Heart right ventricle (tissue), 16 donors: ENCODE data around the gene SAFB2. TPM values are rescaled to one million over a fixed set of nuclear protein-coding genes. Genes with fewer than 3 reads are reported as not detected.

Source experiments
- ATAC-seq, 8 donors: fragments of 200-7000 bp; cut with Tn5 transposase; one replicate each; pipeline ENCODE4 v1.9.1; 2020; ENCODE audit warnings: mild to moderate bottlenecking in 8 of 8, moderate library complexity in 8 of 8, moderate number of reproducible peaks in 1 of 8
- DNase-seq, 2 donors: peaks; one replicate each; pipeline ENCODE4 v3.0.0-alpha.2; 2020
- H3K27ac ChIP-seq, 10 donors: fragments of 200-600 bp; sonication (generic) in 2 of 10; one replicate each; pipeline versions ENCODE4 v1.5.0 to v1.8.0; 2020 to 2022; ENCODE audit warnings: mild to moderate bottlenecking in 3 of 10
- H3K27me3 ChIP-seq, 7 donors: fragments of 200-600 bp; one replicate each; pipeline ENCODE4 v1.8.0; 2021 to 2022; ENCODE audit warnings: mild to moderate bottlenecking in 2 of 7
- H3K36me3 ChIP-seq, 9 donors: fragments of 200-600 bp; sonication (generic) in 1 of 9; one replicate each; pipeline versions ENCODE4 v1.5.0 to v1.8.0; 2020 to 2022; ENCODE audit warnings: mild to moderate bottlenecking in 2 of 9
- H3K4me1 ChIP-seq, 9 donors: fragments of 200-600 bp; sonication (generic) in 1 of 9; one replicate each; pipeline versions ENCODE4 v1.5.0 to v1.8.0; 2020 to 2022; ENCODE audit warnings: mild to moderate bottlenecking in 4 of 9
- H3K4me3 ChIP-seq, 10 donors: fragments of 200-600 bp; sonication (generic) in 2 of 10; one replicate each; pipeline versions ENCODE4 v1.5.0 to v1.8.0; 2020 to 2022; ENCODE audit warnings: mild to moderate bottlenecking in 7 of 10, moderate library complexity in 2 of 10
- H3K9me3 ChIP-seq, 11 donors: fragments of 200-600 bp in 10 of 11; sonication (generic) in 2 of 11; one replicate each; pipeline versions ENCODE4 v1.5.0 to v1.8.0; 2013 to 2022; ENCODE audit warnings: mild to moderate bottlenecking in 2 of 11, control low read depth in 1 of 11, moderate library complexity in 1 of 11
- WGBS, 2 donors: extraction: QIAGEN DNeasy Blood & Tissue Kit; methylation state at CpG; one replicate each; pipeline ENCODE4 v1.1.7; 2013; ENCODE audit warnings: inconsistent platforms in 1 of 2; 5-methylcytosine and 5-hydroxymethylcytosine counted together
- intact Hi-C, 10 donors: fragments of 100-400 bp; cut with DNase I; formaldehyde crosslinking; loops; one replicate each; pipeline versions ENCODE4 v1.11.1 to v1.14.2; 2022
- polyA plus RNA-seq, 2 donors: library from polyadenylated mRNA; stranded (reverse); fragments of 200-250 nt; gene quantifications; one replicate each; pipeline ENCODE4 v1.2.3, GENCODE V29; 2013
- total RNA-seq, 10 donors: library from RNA; stranded (reverse); fragmentation: NEBNext Ultra II Directional in 3 of 10; extraction: Animal tissue kit (Norgen Biotek cat#: 25700) in 3 of 10; gene quantifications; one replicate each; pipeline versions ENCODE4 v1.2.1 to v1.2.4, GENCODE V29; 2021 to 2023
- TF ChIP-seq, protein P1 (sequence below), 9 donors: fragments of 200-600 bp; sonication (generic) in 2 of 9; IDR thresholded peaks; one replicate each; pipeline versions ENCODE4 v1.5.0 to v1.8.0; 2021 to 2022; ENCODE audit warnings: antibody characterized with exemption in 9 of 9, mild to moderate bottlenecking in 5 of 9, moderate library complexity in 1 of 9
- donor health status: Arrhythmogenic right ventricular cardiomyopathy.
- donor health status: ischemic (EF 13 %, LVEDD 7.1; RV severe dilation, severe dysfunction).
- donor health status: healthy with polysubstance abuse.
- donor health status: DM: no; HTN: yes; CAD: no.
- donor health status: DM: no; HTN: no; CAD: no.
- donor health status: ischemic (EF 25% LVEDD 6.9; RV normal size, moderate dysfunction).
- donor health status: ischemic (EF 25% LVEDD 5.7; RV mildly dilated, moderate dysfunction).
- donor health status: healthy.
- donor health status: DM: yes; HTN: yes; CAD: no.
- donor health status: Ischemic cardiomyopathy.
- donor health status: ischemic (EF 35%, LVEDD 5.7; RV mildly dilated, moderate dysfunction).
- donor health status: nonischemic (EF 11% LVEDD 7.7; RV severe dilation, severe dysfunction).
- donor health status: DM: yes; HTN: yes; CAD: no.
- donor health status: PGD.
- donor health status: ischemic (EF 29% LVEDD 5.4; RV normal size, mild dysfunction).
- donor health status: nonischemic (EF 23%, LVEDD 6.1; RV moderate dilation, normal function).

Gene SAFB2
- total and polyA plus RNA-seq, 12 donors: 30.8 to 80.3 (median 45.9) TPM

DNA sequence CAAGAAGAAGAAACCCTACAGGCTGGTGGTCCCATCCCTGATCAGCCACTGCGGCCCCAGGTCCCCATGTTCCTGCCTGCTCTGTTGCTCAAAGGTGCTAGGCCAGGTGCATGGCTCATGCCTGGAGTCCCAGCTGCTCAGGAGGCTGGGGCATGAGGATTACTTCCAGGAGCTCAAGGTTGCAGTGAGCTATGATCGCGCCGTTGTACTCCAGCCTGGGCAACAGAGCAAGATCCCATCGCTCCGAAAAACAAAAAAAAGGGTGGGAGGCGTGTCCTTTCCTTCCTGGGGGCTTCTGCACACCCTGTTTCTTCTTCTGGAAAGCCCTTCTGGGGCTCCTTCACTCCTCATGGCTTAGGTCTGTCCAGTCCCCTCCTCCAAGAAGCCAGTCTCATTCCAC is 42.9 kb downstream of the SAFB2 start:
- no peak overlapping the region for H3K4me3 ChIP-seq
- no peaks in the 10 kb centered on the region for H3K27me3 ChIP-seq
- ATAC-seq (no peak), DNase-seq (no peak)
- TF ChIP-seq, protein P1, sequence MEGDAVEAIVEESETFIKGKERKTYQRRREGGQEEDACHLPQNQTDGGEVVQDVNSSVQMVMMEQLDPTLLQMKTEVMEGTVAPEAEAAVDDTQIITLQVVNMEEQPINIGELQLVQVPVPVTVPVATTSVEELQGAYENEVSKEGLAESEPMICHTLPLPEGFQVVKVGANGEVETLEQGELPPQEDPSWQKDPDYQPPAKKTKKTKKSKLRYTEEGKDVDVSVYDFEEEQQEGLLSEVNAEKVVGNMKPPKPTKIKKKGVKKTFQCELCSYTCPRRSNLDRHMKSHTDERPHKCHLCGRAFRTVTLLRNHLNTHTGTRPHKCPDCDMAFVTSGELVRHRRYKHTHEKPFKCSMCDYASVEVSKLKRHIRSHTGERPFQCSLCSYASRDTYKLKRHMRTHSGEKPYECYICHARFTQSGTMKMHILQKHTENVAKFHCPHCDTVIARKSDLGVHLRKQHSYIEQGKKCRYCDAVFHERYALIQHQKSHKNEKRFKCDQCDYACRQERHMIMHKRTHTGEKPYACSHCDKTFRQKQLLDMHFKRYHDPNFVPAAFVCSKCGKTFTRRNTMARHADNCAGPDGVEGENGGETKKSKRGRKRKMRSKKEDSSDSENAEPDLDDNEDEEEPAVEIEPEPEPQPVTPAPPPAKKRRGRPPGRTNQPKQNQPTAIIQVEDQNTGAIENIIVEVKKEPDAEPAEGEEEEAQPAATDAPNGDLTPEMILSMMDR (IDR thresholded peaks at IDR 0.05): no peak
- H3K9me3 ChIP-seq: peaks cover 0 to 5% (median 0%) of the 10 kb centered on the region in 11 donors
- peaks cover 0 to 4% (median 0%) of the 10 kb centered on the region in 9 donors for H3K4me1 ChIP-seq
- intact Hi-C loops: loop anchor here (5.0 to 10.0 kb wide), 2 partner anchors 532 to 535 kb away; no protein-coding TSS in a partner anchor
- H3K27ac ChIP-seq: no peak overlapping the region
- H3K36me3 ChIP-seq: peaks cover 0 to 40% (median 9%) of the 10 kb centered on the region in 9 donors
- WGBS, 2 donors: 95% methylated on average over 7 of the region's 7 CpGs

DNA sequence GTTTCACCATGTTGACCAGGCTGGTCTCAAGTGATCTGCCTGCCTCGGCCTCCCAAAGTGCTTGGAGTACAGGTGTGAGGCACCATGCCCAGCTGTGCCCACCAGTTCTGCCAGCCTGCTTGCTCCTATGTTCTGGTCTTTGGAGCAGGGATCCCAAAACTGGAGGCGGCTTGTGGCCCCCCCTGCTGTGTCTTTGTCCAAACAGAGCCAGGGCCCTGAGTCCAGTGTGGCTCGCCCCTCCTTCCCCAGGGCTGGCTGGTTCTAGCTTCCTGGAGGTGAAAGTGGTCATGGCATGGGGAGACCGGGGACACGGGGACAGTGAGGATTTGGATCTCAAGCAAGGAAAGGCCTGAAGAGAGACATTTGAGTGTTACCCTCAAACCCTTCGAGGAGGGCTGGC is 43.3 kb downstream of the SAFB2 start:
- ATAC-seq (no peak), DNase-seq (no peak)
- Histone ChIP-seq H3K27me3 (no peaks in the 10 kb centered on the region), H3K27ac (no peak overlapping the region), H3K4me3 (no peak overlapping the region), H3K36me3 (peaks cover 0 to 36% (median 9%) of the 10 kb centered on the region in 9 donors), H3K9me3 (peaks cover 0 to 5% (median 0%) of the 10 kb centered on the region in 11 donors), H3K4me1 (peaks cover 0 to 4% (median 0%) of the 10 kb centered on the region in 9 donors)
- TF ChIP-seq, protein P1 (IDR thresholded peaks at IDR 0.05): no peak
- intact Hi-C loops: loop anchor here (5.0 to 10.0 kb wide), 2 partner anchors 532 to 534 kb away; no protein-coding TSS in a partner anchor
- WGBS, 2 donors: 93% methylated on average over 6 of the region's 6 CpGs

DNA sequence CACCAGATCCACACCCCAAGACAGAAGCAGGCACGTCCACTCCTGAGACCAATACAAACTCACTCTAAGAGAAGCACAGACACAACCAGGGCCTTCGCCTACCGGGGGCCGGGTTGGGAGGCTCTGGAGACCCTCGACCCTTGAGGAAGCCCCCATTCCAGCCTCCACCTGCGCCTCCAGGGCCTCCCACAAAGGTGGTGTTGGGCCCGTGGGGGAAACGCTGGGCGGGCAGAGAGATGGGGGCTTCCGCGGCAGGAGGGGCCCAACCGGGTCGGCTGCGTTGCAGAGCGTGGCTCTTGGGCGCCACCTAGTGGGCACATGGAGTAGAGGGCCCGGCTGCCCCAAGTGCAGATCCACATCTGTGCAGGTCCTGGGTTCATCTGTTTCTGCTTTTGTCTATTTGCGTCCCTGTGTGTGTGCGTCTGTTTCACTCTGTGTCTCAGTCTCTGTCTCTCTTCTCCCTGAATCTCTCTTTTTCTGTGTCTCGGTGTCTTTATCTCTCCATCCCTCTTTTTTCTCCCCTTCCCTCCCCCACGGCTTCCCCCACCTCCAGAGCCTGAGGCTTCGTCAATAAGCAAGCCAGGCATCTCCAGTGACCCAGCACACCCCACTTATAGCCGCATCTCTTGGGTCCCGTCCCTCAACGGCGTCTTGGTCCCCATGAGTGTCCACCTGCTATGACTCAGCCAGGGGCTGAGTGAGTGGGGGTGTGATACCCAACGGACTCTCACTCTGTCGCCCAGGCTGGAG is 44.3 kb downstream of the SAFB2 start:
- TF ChIP-seq, protein P1 (IDR thresholded peaks at IDR 0.05): peak; percentile 95 to 100 (median 99)
- intact Hi-C loops: loop anchor here (5.0 to 10.0 kb wide), 2 partner anchors 531 to 533 kb away; no protein-coding TSS in a partner anchor
- 22 to 24% methylated on average over 28 of the region's 28 CpGs for WGBS, 2 donors
- Histone ChIP-seq H3K4me3 (no peak overlapping the region), H3K9me3 (peaks cover 0 to 5% (median 0%) of the 10 kb centered on the region in 11 donors), H3K27me3 (no peaks in the 10 kb centered on the region), H3K36me3 (peaks cover 0 to 28% (median 9%) of the 10 kb centered on the region in 9 donors), H3K4me1 (peaks cover 0 to 4% (median 0%) of the 10 kb centered on the region in 9 donors), H3K27ac (no peak overlapping the region)
- ATAC-seq (peak; percentile 71 to 88 (median 80)), DNase-seq (peak; percentile 50 to 69)

DNA sequence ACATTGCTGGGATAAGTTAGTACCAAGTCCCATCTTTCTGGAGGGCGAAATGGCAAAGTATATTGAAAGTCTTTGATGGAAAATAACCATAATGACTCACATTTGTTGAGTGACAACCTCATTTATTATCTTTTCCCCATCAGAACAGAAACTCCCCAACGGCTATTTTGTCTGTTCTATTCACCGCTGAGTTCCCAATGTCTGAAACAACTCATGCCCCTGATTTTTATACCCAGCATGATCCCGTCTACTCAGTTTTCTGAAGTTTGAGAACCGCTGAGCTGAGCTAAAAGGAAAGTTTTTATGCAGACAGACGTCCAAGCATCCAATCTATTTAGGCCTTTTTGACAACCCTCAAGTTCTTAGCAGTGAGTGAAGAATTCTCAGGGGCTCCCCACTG is 47.0 kb downstream of the SAFB2 start:
- 84 to 87% methylated on average over 6 of the region's 6 CpGs for WGBS, 2 donors
- DNase-seq (no peak), ATAC-seq (no peak)
- peaks cover 0 to 5% (median 0%) of the 10 kb centered on the region in 9 donors for H3K36me3 ChIP-seq
- no peaks in the 10 kb centered on the region for H3K27me3 ChIP-seq
- no peak overlapping the region for H3K4me3 ChIP-seq
- peaks cover 0 to 9% (median 0%) of the 10 kb centered on the region in 9 donors for H3K4me1 ChIP-seq
- TF ChIP-seq, protein P1 (IDR thresholded peaks at IDR 0.05): no peak
- peaks cover 0 to 16% (median 0%) of the 10 kb centered on the region in 11 donors for H3K9me3 ChIP-seq
- no peak overlapping the region for H3K27ac ChIP-seq
- intact Hi-C loops: loop anchor here (5.0 to 10.0 kb wide), 2 partner anchors 528 to 531 kb away; no protein-coding TSS in a partner anchor
